GM12875 (cell line): ENCODE measurements around the gene TRPV2.

Experiments
- H3K4me3 ChIP-seq: one replicate; pipeline ENCODE4 v1.5.1; 2011; ENCODE audit warnings: low read depth, low read length, control low read depth
- TF ChIP-seq, protein P1 (sequence below): IDR thresholded peaks from 2 replicates; pipeline ENCODE4 v1.5.1; 2011; ENCODE audit warnings: low read depth, mild to moderate bottlenecking, control low read depth, inconsistent platforms, low read length, moderate library complexity, borderline replicate concordance; ENCODE audit not compliant: insufficient read depth

TRPV2 gene

DNA sequence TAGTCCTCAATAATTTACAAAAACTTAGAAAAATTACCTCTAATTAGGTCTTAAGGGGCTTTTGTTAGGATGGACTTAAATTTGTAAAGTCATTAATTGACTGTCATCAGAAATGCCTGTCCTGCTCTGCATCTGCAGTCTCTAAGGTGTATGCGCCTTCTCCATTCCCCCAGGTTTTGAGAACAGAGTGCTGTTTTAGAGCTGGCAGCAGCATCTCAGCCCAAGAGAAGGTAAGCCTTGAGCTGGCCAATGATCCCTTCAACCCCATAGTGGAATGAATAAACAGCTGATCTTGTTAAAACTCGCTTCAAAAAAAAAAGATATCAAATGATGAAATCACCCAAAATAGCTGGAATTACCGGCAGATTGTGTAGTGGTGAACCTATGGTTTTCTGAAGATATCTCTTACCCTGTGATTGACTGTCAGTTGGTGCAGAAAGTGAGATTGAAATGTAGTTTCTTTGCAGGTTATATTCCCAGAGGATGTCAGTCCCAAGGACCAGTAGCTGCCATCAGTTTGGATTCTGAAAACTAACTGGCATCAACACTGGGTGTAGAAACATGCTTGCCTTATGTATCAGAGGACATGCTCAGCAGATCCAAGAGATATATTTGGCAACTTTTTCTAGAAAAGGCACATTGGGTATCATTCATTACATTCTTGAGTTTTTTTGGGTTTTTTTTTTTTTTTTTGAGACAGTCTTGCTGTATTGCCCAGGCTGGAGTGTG lies 25.7 kb downstream of the TRPV2 start:
- TF ChIP-seq, protein P1, sequence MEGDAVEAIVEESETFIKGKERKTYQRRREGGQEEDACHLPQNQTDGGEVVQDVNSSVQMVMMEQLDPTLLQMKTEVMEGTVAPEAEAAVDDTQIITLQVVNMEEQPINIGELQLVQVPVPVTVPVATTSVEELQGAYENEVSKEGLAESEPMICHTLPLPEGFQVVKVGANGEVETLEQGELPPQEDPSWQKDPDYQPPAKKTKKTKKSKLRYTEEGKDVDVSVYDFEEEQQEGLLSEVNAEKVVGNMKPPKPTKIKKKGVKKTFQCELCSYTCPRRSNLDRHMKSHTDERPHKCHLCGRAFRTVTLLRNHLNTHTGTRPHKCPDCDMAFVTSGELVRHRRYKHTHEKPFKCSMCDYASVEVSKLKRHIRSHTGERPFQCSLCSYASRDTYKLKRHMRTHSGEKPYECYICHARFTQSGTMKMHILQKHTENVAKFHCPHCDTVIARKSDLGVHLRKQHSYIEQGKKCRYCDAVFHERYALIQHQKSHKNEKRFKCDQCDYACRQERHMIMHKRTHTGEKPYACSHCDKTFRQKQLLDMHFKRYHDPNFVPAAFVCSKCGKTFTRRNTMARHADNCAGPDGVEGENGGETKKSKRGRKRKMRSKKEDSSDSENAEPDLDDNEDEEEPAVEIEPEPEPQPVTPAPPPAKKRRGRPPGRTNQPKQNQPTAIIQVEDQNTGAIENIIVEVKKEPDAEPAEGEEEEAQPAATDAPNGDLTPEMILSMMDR: no peak
- peak overlapping the region; percentile 83 for H3K4me3 ChIP-seq

GRCh38 chr17:16442141-16442540 lies 26.8 kb downstream of the TRPV2 start:
- TF ChIP-seq, protein P1: no peak
- peak overlapping the region; percentile 8 for H3K4me3 ChIP-seq

GRCh38 chr17:16442594-16443510 lies 27.5 kb downstream of the TRPV2 start:
- no peak overlapping the region for H3K4me3 ChIP-seq
- TF ChIP-seq, protein P1: no peak

DNA sequence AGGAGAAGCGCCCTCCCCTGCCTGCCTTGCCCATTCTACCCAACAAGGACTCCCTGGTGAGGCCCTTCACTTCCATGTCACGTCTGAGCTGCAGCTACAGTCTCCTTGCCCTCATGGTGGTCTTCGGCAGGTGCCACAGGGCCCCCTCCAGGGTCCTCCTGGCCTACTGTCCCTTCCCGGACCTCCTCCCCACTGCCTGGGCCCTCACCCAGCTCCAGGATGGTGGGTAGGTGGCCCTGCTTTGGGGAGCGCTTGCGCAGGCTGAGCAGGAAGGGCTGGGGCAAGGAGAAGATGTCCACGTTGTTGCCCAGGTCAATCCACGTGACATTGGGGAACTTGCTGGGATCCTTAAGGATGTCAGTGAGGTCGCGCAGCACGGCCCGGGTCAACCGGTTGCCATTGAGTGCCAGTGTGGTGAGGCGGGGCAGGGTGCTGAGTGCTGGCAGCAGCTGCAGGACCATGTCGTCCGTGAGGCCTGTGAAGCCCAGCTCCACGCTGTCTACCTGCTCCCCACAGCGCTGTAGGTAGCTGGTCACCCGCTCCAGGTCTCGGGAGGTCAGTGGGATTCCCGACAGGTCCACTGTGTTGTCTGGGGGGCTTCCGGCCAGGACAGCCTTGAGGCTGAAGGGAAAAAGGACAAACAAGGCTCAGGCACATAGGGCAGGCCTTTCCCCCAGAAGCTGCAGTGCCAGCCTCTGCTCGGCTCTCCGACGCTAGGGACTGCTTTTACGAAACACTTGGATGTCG lies 28.3 kb downstream of the TRPV2 start:
- no peak overlapping the region for H3K4me3 ChIP-seq
- TF ChIP-seq, protein P1: no peak

GRCh38 chr17:16444258-16444886 lies 29.0 kb downstream of the TRPV2 start:
- no peak overlapping the region for H3K4me3 ChIP-seq
- TF ChIP-seq, protein P1: no peak

DNA sequence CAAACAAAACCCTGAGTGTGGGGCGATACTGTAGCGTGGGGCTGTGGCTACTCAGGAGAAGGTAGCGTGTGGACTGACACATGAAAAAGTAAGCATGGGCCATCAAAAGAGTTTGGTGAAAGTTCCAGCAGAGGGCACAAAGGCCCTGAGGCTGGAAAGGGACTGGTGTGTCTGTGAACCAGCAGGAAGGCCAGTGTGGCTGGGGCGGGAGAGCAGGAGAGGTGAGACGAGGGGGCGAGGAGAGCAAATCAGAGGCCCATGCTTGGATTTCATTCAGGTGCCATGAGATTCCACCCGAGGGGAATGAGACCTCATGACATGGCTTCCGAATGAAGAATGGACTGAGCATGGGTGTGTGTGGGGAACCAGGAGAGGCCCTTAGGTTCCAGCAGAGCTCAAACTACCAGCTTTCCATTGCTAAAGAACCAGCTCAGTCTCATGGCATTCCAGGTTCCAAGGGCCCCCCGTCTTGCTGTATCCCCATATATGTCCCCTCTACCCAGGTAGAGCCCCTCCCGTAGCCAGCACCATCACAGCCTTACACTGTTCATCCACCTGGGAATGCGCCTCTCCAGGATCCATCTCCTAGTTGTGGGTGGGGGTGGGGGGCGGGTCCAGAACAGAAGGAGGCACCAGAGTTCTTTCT lies 31.1 kb downstream of the TRPV2 start:
- TF ChIP-seq, protein P1: no peak
- no peak overlapping the region for H3K4me3 ChIP-seq
